K562 (cell line): ENCODE data around the gene DCPS.

Experiments used
- CBFA2T2 ChIP-seq: fragments of 450-650 bp; conservative IDR thresholded peaks from 2 replicates; pipeline ENCODE4 v1.6.1; 2017; ENCODE audit warnings: mild to moderate bottlenecking
- FOXM1 ChIP-seq, 2 experiments: fragments of 450-650 bp in 1 of 2; sonication (generic) in 1 of 2; formaldehyde crosslinking in 1 of 2; IDR thresholded peaks; 2 replicates each; pipeline versions ENCODE4 v1.6.1 to v1.9.0; 2017 to 2022; ENCODE audit warnings: low read depth in 2 of 2, mild to moderate bottlenecking in 2 of 2, missing genetic modification reagents in 1 of 2, moderate library complexity in 1 of 2
- ZBTB7A ChIP-seq: IDR thresholded peaks from 2 replicates; pipeline ENCODE4 v1.6.1; 2011; ENCODE audit warnings: low read depth, mild to moderate bottlenecking, low read length, moderate library complexity, borderline replicate concordance; ENCODE audit not compliant: control insufficient read depth
- ZNF23 ChIP-seq: fragments of 250-450 bp; sonication (Bioruptor Pico); IDR thresholded peaks from 2 replicates; pipeline ENCODE4 v1.4.0; 2020; ENCODE audit warnings: mild to moderate bottlenecking

DNA sequence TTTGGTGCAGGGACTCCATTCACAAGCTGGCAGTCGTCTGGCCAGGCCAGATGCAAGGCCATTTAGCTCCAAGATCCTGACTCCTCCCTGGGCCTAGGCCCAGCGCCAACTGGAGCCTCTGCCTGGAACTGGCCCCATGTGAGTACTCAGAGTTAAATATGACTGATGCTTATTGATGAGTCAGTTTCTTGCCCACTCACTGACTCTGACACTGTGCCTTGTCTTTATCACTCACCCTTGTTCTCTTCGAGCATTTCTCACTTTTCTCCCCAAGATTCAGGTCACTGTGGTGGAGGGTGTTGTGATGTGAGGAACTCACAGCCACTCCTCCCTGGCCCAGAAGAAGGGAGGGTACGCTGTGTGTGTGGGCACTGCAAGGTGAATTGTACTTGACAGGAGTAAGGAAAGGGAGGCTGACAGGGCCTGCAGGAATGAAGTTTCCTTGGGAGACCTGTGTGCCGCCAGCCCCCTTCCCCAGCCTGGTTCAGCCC lies 28.4 kb downstream of the DCPS start:
- TF ChIP-seq CBFA2T2 (no peak), ZBTB7A (no peak), FOXM1 (IDR thresholded peaks at IDR 0.05; ENCODE audit: low read depth) (no peak), FOXM1 (CRISPR knock-in tag; IDR thresholded peaks at IDR 0.05; ENCODE audit: low read depth) (no peak), ZNF23 (CRISPR knock-in tag) (no peak)
